GM12878 (cell line): ENCODE measurements around the gene MTHFR.

Experiments
- BHLHE40 ChIP-seq, 2 experiments: fragments of 450-650 bp in 1 of 2; IDR thresholded peaks; 2 replicates each; pipeline ENCODE4 v1.6.1; 2011 to 2017; ENCODE audit warnings: low read depth in 2 of 2, borderline replicate concordance in 1 of 2, improper control_type of control experiment in 1 of 2, low read length in 1 of 2, mild to moderate bottlenecking in 1 of 2
- EZH2 ChIP-seq: IDR thresholded peaks from 2 replicates; pipeline ENCODE4 v1.6.1; 2012; ENCODE audit warnings: low read depth, mild to moderate bottlenecking, control low read depth, inconsistent platforms, low read length, borderline replicate concordance; ENCODE audit not compliant: control insufficient read depth
- SMC3 ChIP-seq: IDR thresholded peaks from 2 replicates; pipeline ENCODE4 v1.6.1; 2011; ENCODE audit warnings: low read length, improper control_type of control experiment, borderline replicate concordance

DNA sequence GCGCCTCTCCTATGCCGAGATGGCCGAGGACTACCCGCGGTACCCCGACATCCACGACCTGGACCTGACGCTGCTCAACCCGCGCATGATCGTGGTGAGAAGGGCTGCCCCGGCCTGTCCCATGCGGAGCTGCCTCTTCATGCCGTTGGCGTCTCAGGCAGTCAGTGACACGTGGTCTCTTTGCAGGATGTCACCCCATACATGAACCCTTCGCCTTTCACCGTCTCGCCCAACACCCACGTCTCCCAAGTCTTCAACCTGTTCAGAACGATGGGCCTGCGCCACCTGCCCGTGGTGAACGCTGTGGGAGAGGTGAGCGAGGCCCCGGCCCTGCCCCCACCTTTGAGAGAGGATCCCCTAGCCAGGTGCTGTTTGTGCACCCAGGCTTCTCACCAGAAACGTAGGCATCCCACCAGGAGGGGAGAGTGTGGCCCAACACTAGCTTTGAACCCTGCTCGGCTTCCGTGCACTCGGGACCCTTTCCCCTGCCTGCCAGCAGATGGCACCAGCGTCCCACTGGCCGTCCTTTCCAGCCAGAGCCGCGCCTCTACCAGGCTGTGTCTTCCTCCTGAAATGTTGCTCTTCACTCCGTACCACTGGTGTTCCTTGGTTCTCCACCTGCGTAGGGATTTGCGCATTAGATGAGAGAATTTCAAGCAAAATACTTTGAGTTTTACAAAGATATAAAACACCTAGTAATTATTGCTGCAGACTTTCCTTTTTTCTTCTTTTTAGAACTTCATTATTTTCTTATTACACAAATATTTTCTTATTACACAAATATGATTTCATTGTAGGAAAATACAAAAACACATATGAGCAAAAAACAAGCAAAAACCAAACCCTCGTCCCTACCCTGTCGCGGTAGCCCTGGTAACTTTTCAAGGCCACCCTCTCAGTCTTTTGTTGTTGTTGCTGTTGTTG is 32.8 kb upstream of the MTHFR start:
- TF ChIP-seq BHLHE40 (IDR thresholded peaks at IDR 0.05; ENCODE audit: borderline replicate concordance in 1 of 2, low read depth in 2 of 2, low read length in 1 of 2) (no peak), SMC3 (peak; percentile 87), EZH2 (no peak)
